NCI-H774 (cell line): ENCODE data around the gene PGPEP1.
"Not testable (repeated sequence)": the region's sequence is repeated elsewhere in the genome, so short reads cannot be mapped to it uniquely, and the experiment has no call there.

ENCODE experiments used
- DNase-seq: peaks from one replicate; lab custom pipeline; 2025; lab: John Stamatoyannopoulos, UW

PGPEP1 gene

DNA sequence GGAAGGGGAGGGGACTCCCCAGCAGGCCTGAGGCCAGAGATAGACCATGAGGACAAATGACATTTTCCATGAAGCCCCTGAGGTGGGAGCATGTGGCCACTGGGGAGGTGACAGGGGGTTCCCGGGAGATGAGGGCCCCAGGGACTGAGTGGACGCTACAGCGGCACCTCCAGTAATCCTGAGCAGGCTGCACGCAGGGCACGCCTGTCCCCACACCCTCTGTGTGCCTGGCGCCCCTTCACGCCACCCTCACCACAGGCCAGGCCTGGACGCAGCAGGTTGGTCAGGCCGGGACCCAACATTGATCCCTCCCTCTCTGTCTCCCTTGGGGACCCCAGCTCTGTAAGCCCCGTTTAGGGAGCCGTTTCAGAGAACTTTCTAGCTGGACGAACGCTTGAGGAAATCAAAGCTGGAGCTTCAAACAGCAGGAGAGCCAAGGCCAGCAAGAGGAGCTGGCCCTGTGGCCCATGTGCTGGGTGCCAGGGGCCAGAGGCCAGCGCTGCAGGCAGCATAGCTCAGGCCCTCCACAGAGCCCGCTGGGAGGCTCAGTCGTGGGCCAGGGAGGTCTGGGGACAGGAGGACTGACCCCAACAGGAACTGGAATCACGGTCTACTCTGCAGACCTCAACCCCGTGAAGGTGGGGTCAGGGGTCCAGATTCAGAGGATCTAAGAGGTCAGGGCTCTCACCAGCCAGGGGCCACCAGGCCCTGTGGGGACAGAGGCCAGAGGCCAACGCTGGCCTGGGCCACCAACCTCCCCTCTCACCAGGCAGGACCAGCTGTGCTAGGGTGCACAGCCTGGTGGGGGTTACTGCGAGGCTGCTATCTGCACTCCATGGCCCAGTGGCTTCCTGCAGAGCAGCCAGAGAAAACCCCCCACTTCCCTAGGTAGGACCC is 32.1 kb upstream of the PGPEP1 start:
- DNase-seq = no peak

DNA sequence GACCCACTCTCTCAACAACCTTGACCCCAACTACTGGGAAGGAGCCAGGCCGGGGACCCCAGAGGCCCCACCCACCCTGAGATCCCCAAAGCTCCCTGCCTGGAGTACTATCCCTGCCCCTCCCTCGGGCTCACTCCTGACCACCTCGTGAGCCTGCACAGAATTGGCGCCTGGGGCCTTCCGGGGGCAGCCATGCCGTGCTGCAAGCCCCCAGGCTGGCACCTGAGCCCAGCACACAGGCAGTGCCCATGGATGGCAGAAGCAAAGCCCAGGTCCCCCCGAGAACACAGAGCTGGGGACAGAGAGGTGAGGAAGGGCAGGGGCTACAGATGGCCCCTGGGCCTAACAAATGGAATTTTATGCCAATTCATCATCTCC is 31.5 kb upstream of the PGPEP1 start:
- DNase-seq = no peak

DNA sequence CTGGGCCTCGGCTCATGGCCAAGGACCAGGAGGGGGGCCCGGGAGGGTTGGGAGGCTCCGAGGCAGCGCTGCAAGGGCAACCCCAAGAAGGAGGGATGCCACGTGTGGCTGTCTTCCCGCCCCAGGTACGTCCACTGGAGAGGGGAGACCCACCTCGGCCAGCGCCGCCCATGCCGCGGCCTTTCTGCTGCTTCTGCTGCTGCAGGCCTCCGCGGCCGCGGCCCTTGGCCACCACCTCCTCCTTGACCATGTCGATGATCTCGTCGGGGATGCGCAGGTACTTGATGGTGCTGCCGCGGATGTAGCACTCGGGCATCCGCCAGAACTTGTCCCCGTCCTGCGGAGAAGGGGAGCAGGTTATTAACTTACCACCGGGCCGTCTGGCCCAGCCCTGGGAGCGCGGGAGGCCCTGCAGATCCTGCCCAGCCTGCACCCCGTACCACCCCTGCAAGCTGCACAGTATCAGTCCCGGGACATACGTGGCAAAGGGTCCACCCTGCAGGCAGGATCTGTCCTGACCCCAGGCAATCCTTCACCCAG is 30.8 kb upstream of the PGPEP1 start:
- DNase-seq = no peak

DNA sequence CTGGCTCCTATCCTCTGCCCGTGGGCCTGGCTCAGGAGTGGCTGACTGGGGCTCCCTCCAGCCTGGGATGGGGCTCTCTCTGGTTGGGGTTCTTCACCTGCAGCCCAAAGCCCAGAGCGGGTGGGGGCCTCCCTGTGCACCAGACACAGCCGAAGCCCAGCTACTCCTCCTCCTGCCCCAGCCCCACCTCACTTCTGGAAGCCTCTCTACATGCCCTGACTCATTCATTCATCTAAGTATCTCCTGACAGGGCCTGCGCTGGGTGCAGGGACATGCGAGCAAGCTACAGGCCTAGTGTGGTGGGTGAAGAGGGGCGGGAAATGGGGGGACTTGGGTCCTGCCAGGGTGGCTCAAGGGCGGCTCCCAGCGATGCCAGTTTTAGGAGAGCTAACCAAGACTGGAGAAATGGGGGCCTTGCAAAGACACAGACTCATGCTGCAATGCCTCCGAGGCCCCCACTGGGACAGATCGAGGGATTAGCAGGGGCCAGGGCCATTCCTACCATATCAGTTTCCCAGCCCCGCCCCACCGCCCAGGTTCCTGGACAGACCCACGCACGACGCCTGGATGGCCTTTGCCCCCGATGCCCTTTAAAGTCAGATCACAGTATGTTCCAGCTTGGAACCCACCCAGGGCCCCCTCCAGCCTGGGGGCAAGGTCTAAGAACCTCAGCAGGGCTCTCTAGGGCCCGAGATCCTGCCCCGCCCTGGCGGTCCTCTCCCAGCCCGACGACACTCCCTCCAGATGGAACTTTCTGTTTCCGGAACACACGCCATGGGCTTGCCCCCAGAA is 30.1 kb upstream of the PGPEP1 start:
- DNase-seq = no peak

DNA sequence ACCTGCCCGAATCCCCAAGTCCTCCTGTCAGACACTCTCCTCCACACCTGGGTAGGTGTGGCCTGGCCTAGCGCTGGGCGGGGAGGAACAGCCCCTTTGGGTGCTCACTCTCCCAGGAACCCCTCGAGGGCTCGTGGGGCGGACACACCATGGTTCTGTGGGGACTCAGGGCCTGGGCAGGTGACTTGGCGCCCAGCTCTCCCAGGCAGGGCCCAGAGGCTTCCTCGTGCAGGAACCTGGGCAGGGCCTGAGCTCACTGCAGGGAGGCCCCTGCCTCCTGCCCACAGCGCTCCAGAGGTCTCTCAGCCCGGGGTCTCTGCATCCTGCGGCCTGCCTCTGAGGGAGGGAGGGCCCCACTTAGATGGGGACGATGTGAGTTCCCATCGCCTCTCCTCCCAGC is 29.4 kb upstream of the PGPEP1 start:
- no peak for DNase-seq

DNA sequence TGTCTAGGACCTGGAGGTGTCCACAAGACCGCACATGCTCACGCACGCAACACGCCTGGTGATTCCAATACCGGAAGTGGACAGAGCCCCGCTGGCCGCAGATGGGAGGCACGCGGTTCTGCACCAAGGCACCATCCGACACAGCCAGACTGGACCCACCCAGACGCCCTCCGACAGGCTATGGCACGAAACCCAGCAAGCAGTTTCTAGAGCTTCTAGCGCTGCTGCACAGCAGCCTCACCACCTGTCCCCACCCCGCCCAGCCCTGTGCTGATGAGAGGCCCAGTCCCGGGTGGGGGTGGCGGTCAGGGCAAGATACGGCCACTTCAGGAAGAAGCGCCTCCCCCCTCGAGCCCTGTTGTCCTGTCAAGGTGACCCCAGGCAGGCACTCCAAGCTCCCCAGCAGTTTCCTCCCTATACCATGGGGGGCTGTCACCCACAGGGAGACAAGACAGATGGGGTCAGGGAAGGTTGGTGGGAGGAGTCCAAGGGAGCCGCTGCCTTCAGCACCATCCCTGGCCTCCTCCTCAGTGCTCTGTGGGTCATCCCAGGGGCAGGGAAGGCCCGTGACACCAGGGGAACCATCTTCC is 28.8 kb upstream of the PGPEP1 start:
- no peak for DNase-seq

DNA sequence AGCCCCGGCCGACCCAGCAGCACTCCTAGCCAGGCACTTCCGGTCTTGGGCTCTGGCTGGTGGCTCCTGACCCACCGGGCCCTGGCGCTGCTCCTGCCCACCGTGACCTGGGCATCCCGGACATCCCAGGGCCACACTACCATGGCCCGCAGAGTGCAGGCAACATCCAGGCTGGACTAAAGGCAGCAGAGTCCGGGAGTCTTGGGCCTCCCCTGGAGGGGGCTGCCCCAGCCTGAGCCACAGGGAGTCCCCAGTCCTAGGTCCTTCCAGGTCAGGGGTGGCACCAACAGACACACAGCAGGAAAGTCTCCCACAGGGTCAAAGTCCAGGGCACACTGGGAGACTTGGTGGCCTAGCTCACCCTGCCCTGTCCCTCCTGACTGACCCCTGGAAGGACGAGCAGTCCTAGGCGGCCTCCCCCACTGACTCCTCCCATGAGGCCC is 28.3 kb upstream of the PGPEP1 start:
- DNase-seq = no peak

DNA sequence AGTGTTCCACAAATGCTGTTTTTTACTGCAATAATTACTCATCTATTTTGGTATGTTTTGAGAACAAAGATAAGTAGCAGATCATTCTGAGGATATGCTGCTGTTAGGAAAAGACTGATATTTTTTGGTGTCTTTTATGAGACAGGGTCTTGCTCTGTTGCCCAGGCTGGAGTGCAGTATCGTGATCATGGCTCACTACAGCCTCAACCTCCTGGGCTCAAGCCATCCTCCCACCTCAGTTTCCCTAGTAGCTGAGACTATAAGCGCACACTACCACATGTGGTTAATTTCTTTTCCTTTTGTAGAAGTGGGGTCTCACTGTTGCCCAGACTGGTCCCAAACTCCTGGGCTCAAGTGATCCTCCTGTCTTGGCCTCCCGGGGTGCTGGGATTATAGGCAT is 27.0 kb upstream of the PGPEP1 start:
- DNase-seq = no peak

DNA sequence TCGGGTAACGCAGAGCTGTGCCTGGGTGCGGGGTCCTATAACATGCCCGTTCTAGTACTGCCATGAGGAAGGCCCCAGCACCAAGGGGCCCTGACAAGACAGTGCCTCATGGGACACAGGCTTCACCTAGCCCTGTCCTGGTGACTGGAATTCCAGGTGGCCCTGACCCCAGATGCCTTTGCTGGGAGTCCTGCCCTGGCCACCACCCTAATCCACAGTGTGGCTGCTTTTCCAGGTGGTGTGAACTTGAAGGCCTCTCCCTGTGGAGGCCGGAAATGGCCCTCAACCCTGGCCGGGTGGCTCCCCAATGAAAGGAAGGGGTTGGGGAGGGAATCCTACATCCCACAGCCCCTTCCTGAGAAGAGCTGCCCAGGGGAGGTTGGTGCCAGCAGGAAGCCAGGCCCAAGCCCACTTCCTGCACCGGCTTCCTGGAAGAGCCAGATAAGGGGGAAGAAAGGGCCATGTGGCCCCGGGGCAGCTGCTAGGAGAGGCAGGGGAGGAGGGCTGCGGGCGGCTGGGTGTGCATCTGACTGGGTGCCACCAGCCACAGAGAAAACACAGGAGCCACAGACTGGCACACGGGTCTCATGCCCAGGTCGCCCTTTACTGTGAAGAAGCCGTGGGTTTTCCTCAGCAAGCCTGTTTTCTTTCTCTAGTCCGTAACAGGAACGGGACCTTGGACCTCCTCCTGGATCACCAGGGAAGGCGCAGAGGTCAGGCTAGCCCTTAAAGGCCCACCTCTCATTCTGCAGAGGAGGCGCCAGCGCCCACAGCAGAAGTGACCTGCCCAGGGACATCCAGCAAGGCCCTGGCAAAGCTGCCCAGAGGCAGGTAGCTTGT is 22.2 kb upstream of the PGPEP1 start:
- no peak for DNase-seq

DNA sequence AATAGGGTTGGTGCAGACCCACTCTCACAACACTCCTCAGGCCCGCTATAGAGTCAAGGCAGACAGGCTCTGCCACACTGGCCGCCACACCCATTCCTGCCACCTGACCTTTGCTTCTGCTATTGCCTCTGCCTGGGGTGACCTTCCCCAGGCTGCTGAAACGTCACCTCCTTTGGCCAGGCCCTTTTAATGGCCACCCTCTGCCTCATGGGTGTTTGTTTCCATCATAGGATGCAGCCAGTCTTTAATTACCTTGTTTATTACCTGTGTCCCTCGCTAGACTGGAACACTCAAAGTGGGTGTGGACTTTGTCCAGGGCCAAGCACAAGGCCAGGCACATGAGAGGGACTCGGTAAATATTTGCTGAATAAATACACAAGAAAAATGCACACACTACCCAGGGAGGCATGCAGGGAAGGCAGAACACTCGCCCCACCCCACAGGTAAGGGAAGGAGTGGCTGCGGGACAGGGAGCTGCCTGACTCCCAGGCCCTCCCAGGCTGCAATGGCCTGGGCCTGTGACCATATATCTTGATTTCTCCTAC is 20.7 kb upstream of the PGPEP1 start:
- DNase-seq = no peak

DNA sequence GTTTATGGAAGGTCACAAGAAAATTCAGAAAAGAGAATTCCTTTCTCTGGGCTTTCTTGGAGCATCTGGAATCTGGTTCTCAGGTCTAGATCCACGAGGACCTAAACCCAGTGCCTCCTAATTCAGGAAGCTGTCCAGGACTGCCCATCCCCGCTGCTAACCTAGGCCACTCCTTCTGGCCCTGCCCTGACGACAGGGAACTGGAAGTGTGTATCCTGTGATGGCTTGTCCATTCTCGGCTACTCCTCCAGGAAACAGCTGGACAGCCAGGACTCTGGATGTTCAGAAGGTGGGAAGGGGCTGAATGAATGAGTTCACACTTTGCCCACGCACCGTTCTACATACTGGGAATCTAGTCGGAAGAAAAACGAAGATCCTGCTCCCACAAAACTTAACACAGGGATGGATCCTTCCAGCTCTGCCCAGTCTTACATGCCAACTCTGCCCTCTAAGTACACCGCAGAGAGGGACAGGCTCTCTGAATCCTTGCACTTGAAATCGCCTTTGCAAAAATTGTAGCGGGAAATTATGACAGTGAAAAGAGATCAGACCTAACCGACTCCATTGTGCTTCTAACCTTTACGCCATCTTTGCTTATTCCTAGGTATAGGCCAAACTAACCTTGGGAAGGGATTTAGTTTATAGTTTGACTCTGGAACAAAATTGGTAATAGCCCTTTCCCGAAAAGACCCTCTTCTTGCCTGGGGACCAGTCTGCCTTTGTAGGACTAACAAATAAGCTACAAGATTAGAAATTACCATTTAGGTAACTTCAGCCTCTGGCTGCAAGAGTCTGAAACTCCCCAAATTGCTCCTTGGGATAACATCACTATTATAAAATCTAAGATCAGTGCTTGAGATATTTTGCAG is 19.3 kb upstream of the PGPEP1 start:
- no peak for DNase-seq

DNA sequence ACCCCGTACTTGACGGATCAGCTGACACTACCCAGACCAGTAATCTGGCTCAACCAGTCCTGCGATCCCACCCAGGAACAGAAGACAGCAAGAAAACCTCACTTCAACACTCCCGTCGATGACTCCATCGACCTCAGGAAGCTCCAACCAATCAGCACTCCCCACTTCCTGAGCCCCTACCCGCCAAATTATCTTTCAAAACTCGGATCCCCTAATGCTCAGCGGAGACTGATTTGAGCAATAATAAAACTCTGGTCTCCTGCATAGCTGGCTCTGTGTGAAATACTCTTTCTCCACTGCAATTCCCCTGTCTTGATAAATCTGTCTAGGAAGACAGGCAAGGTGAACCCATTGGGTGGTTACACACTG is 18.7 kb upstream of the PGPEP1 start:
- no peak for DNase-seq

DNA sequence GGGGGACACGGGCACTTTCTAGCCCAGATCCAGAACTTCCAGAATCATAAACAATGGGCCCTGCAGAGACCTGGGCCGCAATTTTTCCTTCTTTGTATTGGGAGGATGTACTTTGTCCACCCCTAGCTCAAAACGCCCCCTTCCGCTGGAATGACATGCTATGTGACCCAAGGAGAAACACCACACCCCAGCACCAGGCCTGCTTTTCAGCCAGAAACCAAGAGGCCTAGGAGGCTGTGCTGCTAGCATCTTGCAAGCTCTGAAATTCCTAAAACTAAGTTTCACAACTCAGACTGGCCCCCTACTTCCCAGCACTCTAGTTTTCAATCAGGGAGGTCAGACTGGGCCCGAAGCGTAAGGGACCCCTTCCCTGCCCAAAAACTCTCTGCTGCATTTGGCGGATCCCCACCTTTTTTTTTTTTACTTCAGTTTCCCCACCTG is 18.1 kb upstream of the PGPEP1 start:
- no peak for DNase-seq

DNA sequence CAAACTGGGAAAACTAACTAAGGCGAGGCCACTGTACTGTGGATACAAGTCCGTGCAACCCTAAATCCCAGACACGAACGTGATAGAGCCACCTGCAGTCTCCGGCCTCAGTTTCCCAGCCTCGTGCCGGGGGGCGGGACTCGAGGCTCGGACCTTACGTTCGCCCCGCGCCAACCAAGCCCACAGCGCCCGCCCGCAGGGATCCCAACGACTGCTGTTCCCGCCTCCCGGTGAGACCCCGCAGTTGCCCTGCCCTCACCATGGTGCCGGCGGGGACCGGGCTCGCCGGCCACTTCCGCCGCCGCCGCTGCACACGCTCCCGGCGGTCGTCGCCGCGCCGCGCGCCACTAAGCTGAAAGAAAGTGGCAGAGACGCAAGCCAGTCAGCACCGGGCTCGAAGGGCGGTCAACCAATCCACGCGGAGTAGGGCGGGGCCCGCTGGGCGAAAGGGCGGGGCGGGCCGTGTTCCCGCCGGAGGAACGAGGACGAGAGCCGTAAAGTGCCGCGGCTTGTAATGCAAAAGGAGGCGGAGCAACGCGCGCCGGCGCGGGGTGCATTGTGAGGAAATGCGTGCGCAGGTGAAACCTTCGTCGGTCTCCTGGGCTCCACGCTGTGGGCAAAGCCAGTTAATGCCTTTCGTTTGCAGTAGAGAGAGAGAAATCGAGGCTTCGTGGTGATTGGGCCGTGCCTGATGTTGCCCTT is 17.5 kb upstream of the PGPEP1 start, which contains the start of gene LSM4:
LSM4 (minus strand) TSS at position 318 of the 702 bp plus-strand sequence; CDS start at position 262, 56 bp downstream.
- DNase-seq = peak; percentile 98

DNA sequence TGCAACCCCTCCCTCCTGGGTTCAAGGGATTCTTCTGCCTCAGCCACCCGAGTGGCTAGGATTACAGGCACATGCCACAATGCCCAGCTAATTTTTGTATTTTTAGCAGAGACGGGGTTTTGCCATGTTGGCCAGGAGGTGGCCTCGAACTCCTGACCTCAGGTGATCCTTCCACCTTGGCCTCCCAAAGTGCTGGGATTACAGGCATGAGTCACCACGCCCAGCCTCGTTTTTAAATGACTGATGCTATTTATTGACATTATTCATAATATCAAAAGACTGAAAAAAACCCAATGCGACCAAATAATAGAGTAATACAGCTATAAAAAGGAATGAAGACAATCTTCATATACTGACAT is 16.0 kb upstream of the PGPEP1 start:
- DNase-seq = not testable (repeated sequence)

DNA sequence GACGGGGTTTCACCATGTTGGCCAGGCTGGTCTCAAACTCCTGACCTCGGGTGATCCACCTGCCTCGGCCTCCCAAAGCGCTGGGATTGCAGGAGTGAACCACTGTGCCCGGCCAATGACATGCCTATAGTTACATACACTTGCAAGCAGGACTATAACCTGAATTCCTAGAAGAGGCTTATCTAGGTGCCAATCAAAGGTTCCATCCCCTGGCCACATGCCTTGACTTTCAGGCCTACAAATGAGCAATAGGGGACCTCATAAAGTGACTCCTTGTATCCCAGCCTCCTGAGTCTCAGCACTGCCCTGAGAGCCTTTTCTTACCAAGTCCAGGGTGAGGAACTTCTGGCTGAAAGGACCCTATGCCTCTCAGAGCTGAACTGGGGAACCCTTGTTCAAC is 13.6 kb upstream of the PGPEP1 start:
- no peak for DNase-seq

DNA sequence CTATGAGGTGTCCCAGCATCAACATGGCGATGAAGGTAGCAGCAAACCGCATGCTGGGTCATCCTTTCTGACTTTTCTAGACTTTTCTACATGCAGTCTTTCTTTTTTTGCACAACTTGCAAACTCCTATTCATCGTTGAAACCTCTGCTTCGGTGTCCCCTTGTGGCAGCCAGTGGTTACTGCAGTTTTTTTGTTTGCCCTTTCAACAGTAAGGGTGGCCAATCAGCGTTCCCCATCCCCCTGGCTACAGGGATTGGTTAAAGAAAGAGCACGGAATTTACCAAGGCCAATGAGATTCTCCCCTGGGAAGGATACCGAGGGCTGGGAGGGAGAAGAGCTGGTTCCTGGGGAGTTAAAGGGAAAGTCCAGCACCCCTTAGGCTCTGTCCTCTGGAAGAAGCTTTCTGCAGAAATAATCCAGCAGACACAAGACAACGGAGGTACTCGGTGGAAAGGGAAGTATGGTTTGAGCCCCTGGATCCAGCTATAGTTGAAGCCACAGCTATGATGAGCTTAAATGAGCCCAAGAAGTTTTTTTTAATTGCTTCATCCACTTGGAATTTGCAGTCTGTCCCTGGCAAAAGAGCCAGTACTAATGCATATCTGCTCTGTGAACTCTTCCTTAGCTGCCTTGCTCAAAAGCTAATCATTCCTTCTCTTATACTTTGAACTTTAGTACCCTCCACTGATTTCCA is 11.9 kb upstream of the PGPEP1 start:
- DNase-seq = peak; percentile 93

DNA sequence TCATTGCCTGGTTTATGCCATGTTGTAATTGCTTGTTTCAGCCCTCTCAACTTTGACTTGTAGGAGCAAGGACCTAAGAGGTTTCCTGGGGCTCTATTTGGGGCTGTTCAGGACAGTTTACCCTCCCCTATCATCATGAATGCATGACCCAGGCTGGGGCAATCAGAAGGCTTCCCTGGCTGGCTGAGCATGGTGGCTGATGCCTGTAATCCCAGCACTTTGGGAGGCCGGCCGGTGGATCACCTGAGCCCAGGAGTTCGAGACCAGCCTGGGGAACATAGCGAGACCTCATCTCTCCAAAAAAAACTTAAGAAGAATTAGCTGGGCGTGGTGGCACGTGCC is 11.4 kb upstream of the PGPEP1 start:
- DNase-seq = no peak

DNA sequence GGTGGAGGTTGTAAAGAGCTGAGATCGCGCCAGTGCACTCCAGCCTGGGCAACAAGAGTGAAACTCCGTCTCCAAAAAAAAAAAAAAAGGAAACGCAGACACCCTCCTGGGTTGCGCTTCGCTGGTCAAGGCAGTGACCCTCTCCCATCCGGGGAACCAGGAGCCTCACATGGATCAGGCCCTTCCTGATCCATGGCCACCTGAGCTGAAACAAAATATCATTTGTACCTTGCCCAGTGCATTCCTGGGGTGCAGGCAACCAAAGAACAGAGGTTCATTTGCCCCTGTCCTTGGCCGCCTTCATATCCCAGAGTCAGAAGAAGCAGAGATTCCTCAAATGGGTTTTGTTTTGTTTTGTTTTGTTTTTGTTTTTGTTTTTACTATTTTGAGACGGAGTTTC is 9.5 kb upstream of the PGPEP1 start:
- DNase-seq = no peak
